HEK293T (cell line): ENCODE results near the gene FBXO38.

Source experiments
- CTCF ChIA-PET: fragments of 350-600 bp; formaldehyde crosslinking; extraction: SDS; loops from one replicate; lab custom pipeline; 2021; ENCODE audit warnings: antibody characterized with exemption, inconsistent platforms; lab: Yijun Ruan, JAX
- POLR2A ChIA-PET: fragments of 350-600 bp; formaldehyde crosslinking; extraction: SDS; loops from one replicate; lab custom pipeline; 2020; ENCODE audit warnings: antibody characterized with exemption, inconsistent platforms; lab: Yijun Ruan, JAX
- DNase-seq: peaks from one replicate; pipeline ENCODE4 v3.0.0; 2012; ENCODE audit warnings: mixed read lengths; ENCODE audit errors: extremely low spot score
- ARNT ChIP-seq: fragments of 450-650 bp; IDR thresholded peaks from 2 replicates; pipeline ENCODE4 v1.6.1; 2017; ENCODE audit warnings: mild to moderate bottlenecking
- BHLHE40 ChIP-seq: fragments of 450-650 bp; IDR thresholded peaks from 2 replicates; pipeline ENCODE4 v1.6.1; 2016; ENCODE audit warnings: mild to moderate bottlenecking, moderate library complexity, borderline replicate concordance
- CTBP1 ChIP-seq: fragments of 450-650 bp; IDR thresholded peaks from 2 replicates; pipeline ENCODE4 v1.6.1; 2016; ENCODE audit warnings: borderline replicate concordance
- ELF4 ChIP-seq: fragments of 450-650 bp; IDR thresholded peaks from 2 replicates; pipeline ENCODE4 v1.6.1; 2017; ENCODE audit warnings: antibody characterized with exemption
- FOXA1 ChIP-seq: fragments of 450-650 bp; IDR thresholded peaks from 2 replicates; pipeline ENCODE4 v1.6.1; 2016; ENCODE audit warnings: mild to moderate bottlenecking
- FOXK2 ChIP-seq: fragments of 450-650 bp; IDR thresholded peaks from 2 replicates; pipeline ENCODE4 v1.6.1; 2016; ENCODE audit warnings: mild to moderate bottlenecking
- FOXM1 ChIP-seq: fragments of 450-650 bp; IDR thresholded peaks from 2 replicates; pipeline ENCODE4 v1.6.1; 2017; ENCODE audit warnings: mild to moderate bottlenecking, borderline replicate concordance
- HDGF ChIP-seq: fragments of 450-650 bp; IDR thresholded peaks from 2 replicates; pipeline ENCODE4 v1.6.1; 2017; ENCODE audit warnings: antibody characterized with exemption, borderline replicate concordance
- L3MBTL2 ChIP-seq: fragments of 450-650 bp; conservative IDR thresholded peaks from 2 replicates; pipeline ENCODE4 v1.6.1; 2016; ENCODE audit warnings: mild to moderate bottlenecking
- LEF1 ChIP-seq: fragments of 450-650 bp; IDR thresholded peaks from 2 replicates; pipeline ENCODE4 v1.6.1; 2017; ENCODE audit warnings: mild to moderate bottlenecking, borderline replicate concordance
- NFRKB ChIP-seq: fragments of 450-650 bp; IDR thresholded peaks from 2 replicates; pipeline ENCODE4 v1.6.1; 2016; ENCODE audit warnings: mild to moderate bottlenecking, moderate library complexity
- PKNOX1 ChIP-seq: fragments of 450-650 bp; IDR thresholded peaks from 2 replicates; pipeline ENCODE4 v1.6.1; 2016
- SP1 ChIP-seq: fragments of 450-650 bp; IDR thresholded peaks from 2 replicates; pipeline ENCODE4 v1.6.1; 2017
- SUZ12 ChIP-seq: fragments of 450-650 bp; IDR thresholded peaks from 2 replicates; pipeline ENCODE4 v1.6.1; 2016; ENCODE audit warnings: mild to moderate bottlenecking
- TARDBP ChIP-seq: fragments of 450-650 bp; IDR thresholded peaks from 2 replicates; pipeline ENCODE4 v1.6.1; 2016
- ZNF384 ChIP-seq: fragments of 450-650 bp; IDR thresholded peaks from 2 replicates; pipeline ENCODE4 v1.6.1; 2016

FBXO38 gene

GRCh38 chr5:148397968-148398595 is 14.3 kb downstream of the FBXO38 start:
- CTCF ChIA-PET: interaction anchor here (0.7 kb wide), 1 partner anchor 1248 kb away, joined by 4 read pairs; no protein-coding TSS in a partner anchor
- no peak for DNase-seq
- TF ChIP-seq BHLHE40 (no peak), SP1 (no peak), FOXM1 (no peak), ZNF384 (no peak), ARNT (no peak), ELF4 (no peak), TARDBP (no peak)
- POLR2A ChIA-PET: no interaction called here

- POLR2A ChIA-PET: no interaction called here
- TF ChIP-seq SP1: no peak
- TF ChIP-seq PKNOX1: no peak
- no peak for TF ChIP-seq ARNT
- no peak for TF ChIP-seq ELF4
- no peak for TF ChIP-seq CTBP1
- no peak for TF ChIP-seq ZNF384
- TF ChIP-seq FOXM1: no peak
- TF ChIP-seq TARDBP: no peak
- no peak for TF ChIP-seq L3MBTL2
- no peak for TF ChIP-seq BHLHE40
- no peak for TF ChIP-seq LEF1
- no peak for TF ChIP-seq SUZ12
- DNase-seq: no peak
- CTCF ChIA-PET: no interaction called here
These were observed 15.0 kb downstream of the FBXO38 start for GRCh38 chr5:148398698-148399121.

- ChIA-PET POLR2A (no interaction called here), CTCF (no interaction called here)
- DNase-seq: no peak
- TF ChIP-seq PKNOX1 (no peak), LEF1 (no peak), HDGF (no peak), TARDBP (no peak), NFRKB (no peak), ARNT (no peak), ZNF384 (no peak), FOXM1 (no peak), CTBP1 (no peak), FOXA1 (no peak), L3MBTL2 (no peak), FOXK2 (no peak)
These were observed 17.8 kb downstream of the FBXO38 start for GRCh38 chr5:148401604-148402003.

GRCh38 chr5:148403344-148403743 is 19.6 kb downstream of the FBXO38 start:
- no peak for DNase-seq
- no peak for TF ChIP-seq HDGF
- no peak for TF ChIP-seq TARDBP
- no peak for TF ChIP-seq BHLHE40
- no peak for TF ChIP-seq ELF4
- TF ChIP-seq SP1: no peak
- TF ChIP-seq ARNT: no peak
- TF ChIP-seq PKNOX1: no peak
- no peak for TF ChIP-seq FOXM1
- no peak for TF ChIP-seq ZNF384
- TF ChIP-seq FOXA1: no peak
- no peak for TF ChIP-seq SUZ12
- TF ChIP-seq FOXK2: no peak
- no peak for TF ChIP-seq CTBP1
- no peak for TF ChIP-seq L3MBTL2
- no peak for TF ChIP-seq NFRKB
- ChIA-PET CTCF (no interaction called here), POLR2A (no interaction called here)

GRCh38 chr5:148406406-148406805 is 22.6 kb downstream of the FBXO38 start:
- ChIA-PET CTCF (interaction anchor here (0.7 kb wide), 1 partner anchor 14 kb away, joined by 4 read pairs; no protein-coding TSS in a partner anchor), POLR2A (interaction anchor here (1.2 kb wide), 1 partner anchor 22 kb away, joined by 3 read pairs; the partner anchor contains the start of gene FBXO38)
- no peak for DNase-seq

More at GRCh38 chr5:148406406-148406805, 22.6 kb downstream of the FBXO38 start:
- no peak for TF ChIP-seq HDGF
- TF ChIP-seq NFRKB: no peak
- no peak for TF ChIP-seq CTBP1
- TF ChIP-seq BHLHE40: no peak
- TF ChIP-seq LEF1: no peak
- no peak for TF ChIP-seq FOXA1
- TF ChIP-seq ARNT: no peak
- TF ChIP-seq FOXK2: no peak
- no peak for TF ChIP-seq FOXM1
- TF ChIP-seq ELF4: no peak
- no peak for TF ChIP-seq SUZ12
- no peak for TF ChIP-seq L3MBTL2
- TF ChIP-seq PKNOX1: no peak
- no peak for TF ChIP-seq SP1
- no peak for TF ChIP-seq ZNF384
- TF ChIP-seq TARDBP: no peak
